HepG2 (cell line): Measurements from ENCODE around the gene KRT10. TPM values are rescaled to one million over a fixed set of nuclear protein-coding genes. Genes with fewer than 3 reads are reported as not detected.

Experiments
- CC2D1A ChIP-seq: sonication (generic); formaldehyde crosslinking; IDR thresholded peaks from 2 replicates; pipeline ENCODE4 v1.8.1; 2023; ENCODE audit warnings: mild to moderate bottlenecking, missing genetic modification reagents
- ELK4 ChIP-seq: sonication (generic); formaldehyde crosslinking; IDR thresholded peaks from 2 replicates; pipeline ENCODE4 v1.9.0; 2021; ENCODE audit warnings: missing genetic modification reagents, borderline replicate concordance
- GATAD1 ChIP-seq: IDR thresholded peaks from 2 replicates; pipeline ENCODE4 v1.6.1; 2016; ENCODE audit warnings: missing genetic modification reagents, missing compliant biosample characterization
- HINFP ChIP-seq: sonication (generic); formaldehyde crosslinking; IDR thresholded peaks from 2 replicates; pipeline ENCODE4 v1.4.0; 2020; ENCODE audit warnings: low read depth, mild to moderate bottlenecking, missing genetic modification reagents
- HOMEZ ChIP-seq: IDR thresholded peaks from 2 replicates; pipeline ENCODE4 v1.6.1; 2016; ENCODE audit warnings: low read depth
- IKZF5 ChIP-seq: IDR thresholded peaks from 2 replicates; pipeline ENCODE4 v1.6.1; 2018; ENCODE audit warnings: missing genetic modification reagents, mild to moderate bottlenecking, missing compliant biosample characterization
- JUND ChIP-seq: sonication (generic); formaldehyde crosslinking; IDR thresholded peaks from 2 replicates; pipeline ENCODE4 v1.8.0; 2022; ENCODE audit warnings: mild to moderate bottlenecking, missing genetic modification reagents
- KLF11 ChIP-seq: IDR thresholded peaks from 2 replicates; pipeline ENCODE4 v1.6.1; 2016; ENCODE audit warnings: missing compliant biosample characterization
- KLF12 ChIP-seq: sonication (generic); formaldehyde crosslinking; IDR thresholded peaks from 2 replicates; pipeline ENCODE4 v1.4.0; 2020; ENCODE audit warnings: missing genetic modification reagents, borderline replicate concordance
- NFKB2 ChIP-seq: sonication (generic); formaldehyde crosslinking; IDR thresholded peaks from 2 replicates; pipeline ENCODE4 v1.4.0; 2020; ENCODE audit warnings: missing genetic modification reagents, borderline replicate concordance
- NR1H2 ChIP-seq: sonication (generic); formaldehyde crosslinking; IDR thresholded peaks from 2 replicates; pipeline ENCODE4 v1.8.1; 2022; ENCODE audit warnings: low read depth, missing genetic modification reagents, borderline replicate concordance
- POLR2G ChIP-seq: fragments of 200-400 bp; formaldehyde crosslinking; IDR thresholded peaks from 2 replicates; pipeline ENCODE4 v1.6.1; 2018; ENCODE audit warnings: mild to moderate bottlenecking, low read depth, low read length, moderate library complexity
- PREB ChIP-seq: sonication (generic); formaldehyde crosslinking; IDR thresholded peaks from 2 replicates; pipeline ENCODE4 v1.4.0; 2020; ENCODE audit warnings: missing genetic modification reagents
- PRPF4 ChIP-seq: fragments of 200-400 bp; formaldehyde crosslinking; IDR thresholded peaks from 2 replicates; pipeline ENCODE4 v1.6.1; 2016; ENCODE audit warnings: low read length, low read depth; ENCODE audit not compliant: poor library complexity, severe bottlenecking
- RBAK ChIP-seq: sonication (generic); formaldehyde crosslinking; IDR thresholded peaks from 2 replicates; pipeline ENCODE4 v1.5.1; 2020; ENCODE audit warnings: mild to moderate bottlenecking, missing genetic modification reagents
- SAP130 ChIP-seq: IDR thresholded peaks from 2 replicates; pipeline ENCODE4 v1.6.1; 2016; ENCODE audit warnings: low read depth
- SP4 ChIP-seq: sonication (generic); formaldehyde crosslinking; IDR thresholded peaks from 2 replicates; pipeline ENCODE4 v1.8.1; 2023; ENCODE audit warnings: mild to moderate bottlenecking, missing genetic modification reagents
- SRSF1 ChIP-seq: fragments of 200-400 bp; formaldehyde crosslinking; optimal IDR thresholded peaks from 2 replicates; pipeline ENCODE3; 2017; ENCODE audit warnings: mild to moderate bottlenecking, low read depth, low read length, moderate library complexity
- SRY ChIP-seq: sonication (generic); formaldehyde crosslinking; IDR thresholded peaks from 2 replicates; pipeline ENCODE4 v1.8.0; 2022; ENCODE audit warnings: mild to moderate bottlenecking, missing genetic modification reagents
- TARDBP ChIP-seq: sonication (generic); formaldehyde crosslinking; IDR thresholded peaks from 2 replicates; pipeline ENCODE4 v1.8.0; 2022; ENCODE audit warnings: mild to moderate bottlenecking, missing genetic modification reagents
- TEAD3 ChIP-seq: optimal IDR thresholded peaks from 2 replicates; pipeline ENCODE3; 2016; ENCODE audit warnings: borderline replicate concordance
- XBP1 ChIP-seq: sonication (generic); formaldehyde crosslinking; IDR thresholded peaks from 2 replicates; pipeline ENCODE4 v1.5.0; 2020; ENCODE audit warnings: missing genetic modification reagents
- ZKSCAN5 ChIP-seq: sonication (generic); formaldehyde crosslinking; IDR thresholded peaks from 2 replicates; pipeline ENCODE4 v1.5.1; 2020; ENCODE audit warnings: mild to moderate bottlenecking, missing genetic modification reagents
- ZNF264 ChIP-seq: sonication (generic); formaldehyde crosslinking; IDR thresholded peaks from 2 replicates; pipeline ENCODE4 v1.4.0; 2020; ENCODE audit warnings: missing genetic modification reagents
- ZNF557 ChIP-seq: sonication (generic); formaldehyde crosslinking; IDR thresholded peaks from 2 replicates; pipeline ENCODE4 v1.4.0; 2020; ENCODE audit warnings: missing genetic modification reagents
- ZNF644 ChIP-seq: IDR thresholded peaks from 2 replicates; pipeline ENCODE4 v1.6.1; 2016; ENCODE audit warnings: low read depth
- ZNF672 ChIP-seq: sonication (generic); formaldehyde crosslinking; IDR thresholded peaks from 2 replicates; pipeline ENCODE4 v1.8.1; 2022; ENCODE audit warnings: missing genetic modification reagents
- polyA plus RNA-seq, 8 experiments: library from polyadenylated mRNA; depleted of rRNA in 3 of 8; stranded (reverse) in 7 of 8; unstranded in 1 of 8; fragments of >200 nt; fragmentation: Illumina TruSeq in 4 of 8; extraction: Trizol in 4 of 8; gene quantifications; 2 replicates each; pipeline versions ENCODE4 v1.2.1 to v1.2.3, GENCODE V29; 2011 to 2016; ENCODE audit warnings: low read depth in 4 of 8, missing spikeins in 1 of 8, mixed read lengths in 1 of 8; ENCODE audit not compliant: insufficient read depth in 1 of 8
- total RNA-seq, 5 experiments: library from RNA; depleted of rRNA; stranded (reverse); fragments of >200 nt; fragmentation: Illumina TruSeq; extraction: Trizol; gene quantifications; 2 replicates each; pipeline ENCODE4 v1.2.3, GENCODE V29; 2016; ENCODE audit warnings: low read depth in 1 of 5

The KRT10 gene
- total and polyA plus RNA-seq, 2 of the 13 experiments (the other 11 are each of a cell fraction or from before 2014, with no cell fraction given), result 25.1 to 27.5 TPM

- no peak for TF ChIP-seq KLF12 (CRISPR knock-in tag)
- no peak for TF ChIP-seq NFKB2 (CRISPR knock-in tag)
- no peak for TF ChIP-seq POLR2G
- no peak for TF ChIP-seq ELK4
- no peak for TF ChIP-seq TARDBP (CRISPR knock-in tag)
- TF ChIP-seq ZNF644 (CRISPR knock-in tag), result no peak
- no peak for TF ChIP-seq PREB (CRISPR knock-in tag)
- TF ChIP-seq IKZF5, result no peak
- TF ChIP-seq CC2D1A (CRISPR knock-in tag), result no peak
- no peak for TF ChIP-seq HINFP (CRISPR knock-in tag)
- TF ChIP-seq ZKSCAN5 (CRISPR knock-in tag), result no peak
- TF ChIP-seq XBP1 (CRISPR knock-in tag), result no peak
- TF ChIP-seq SAP130 (CRISPR knock-in tag), result peak; percentile 5; the same call in 1 of the 2 replicates
- no peak for TF ChIP-seq JUND (CRISPR knock-in tag)
- TF ChIP-seq SRSF1, result no peak
- no peak for TF ChIP-seq NR1H2 (CRISPR knock-in tag)
- no peak for TF ChIP-seq SP4 (CRISPR knock-in tag)
- TF ChIP-seq SRY, result no peak
- 0 out of 2 replicates have a peak, but pooled peaks have one; percentile 47 for TF ChIP-seq KLF11
- no peak for TF ChIP-seq RBAK (CRISPR knock-in tag)
- TF ChIP-seq ZNF264 (CRISPR knock-in tag), result 0 out of 2 replicates have a peak, but pooled peaks have one; percentile 24
- TF ChIP-seq ZNF672 (CRISPR knock-in tag), result no peak
- TF ChIP-seq ZNF557, result no peak
- peak; percentile 24 for TF ChIP-seq TEAD3 (CRISPR knock-in tag)
- TF ChIP-seq GATAD1 (CRISPR knock-in tag), result no peak
- TF ChIP-seq HOMEZ (CRISPR knock-in tag), result 0 out of 2 replicates have a peak, but pooled peaks have one; percentile 23
- no peak for TF ChIP-seq PRPF4
These were observed 2.8 kb downstream of the KRT10 start (continued) for GRCh38 chr17:40819528-40820125.
